ENCODE measurements around the gene SLC13A5. TPM values are rescaled to one million over a fixed set of nuclear protein-coding genes. Genes with fewer than 3 reads are reported as not detected.

The SLC13A5 gene
- total RNA-seq, 8 experiments from 2014 or later: 0.07 to 0.73 (median 0.17) TPM; not detected in 1

GRCh38 chr17:6729531-6729930 is 16.4 kb upstream of the SLC13A5 start:
- no peak for ATAC-seq (replicated peaks in 6 of 8)
- no peak overlapping the region for H3K27ac ChIP-seq
- in situ Hi-C loops (cut with MboI; ENCODE audit: low pct_unique_long_range_greater_than_20kb in 2 of 9, low sequenced_read_pairs in 9 of 9, unreplicated experiment in 9 of 9): no loop called here
- H3K4me1 ChIP-seq (replicated peaks in 1 of 2): no peaks in the 10 kb centered on the region
- H3K4me3 ChIP-seq: no peak overlapping the region
- 0 to 88% (median 78%) methylated on average over 1 to 4 of the region's 4 CpGs; no CpG with 5 or more reads in 7 of the 10 experiments for WGBS, 10 experiments

GRCh38 chr17:6724009-6724408 is 10.8 kb upstream of the SLC13A5 start:
- in situ Hi-C loops (cut with MboI; ENCODE audit: low pct_unique_long_range_greater_than_20kb in 2 of 9, low sequenced_read_pairs in 9 of 9, unreplicated experiment in 9 of 9): no loop called here
- Histone ChIP-seq H3K4me1 (replicated peaks in 1 of 2) (no peaks in the 10 kb centered on the region), H3K4me3 (no peak overlapping the region), H3K27ac (no peak overlapping the region)
- whole genome bisulfite sequencing, 10 experiments: 52 to 100% (median 71%) methylated on average over 1 to 4 of the region's 5 CpGs
- no peak for ATAC-seq (replicated peaks in 6 of 8)

- in situ Hi-C loops (cut with MboI; ENCODE audit: low pct_unique_long_range_greater_than_20kb in 2 of 9, low sequenced_read_pairs in 9 of 9, unreplicated experiment in 9 of 9): no loop called here
Measured at GRCh38 chr17:6721744-6722143, 8.6 kb upstream of the SLC13A5 start.

GRCh38 chr17:6716736-6717135 is 3.6 kb upstream of the SLC13A5 start:
- no peak overlapping the region for H3K27ac ChIP-seq
- ATAC-seq (replicated peaks in 6 of 8): no peak
- 66 to 92% (median 82%) methylated on average over 1 to 2 of the region's 2 CpGs; no CpG with 5 or more reads in 1 of the 10 experiments for WGBS, 10 experiments
- in situ Hi-C loops (cut with MboI; ENCODE audit: low pct_unique_long_range_greater_than_20kb in 2 of 9, low sequenced_read_pairs in 9 of 9, unreplicated experiment in 9 of 9): no loop called here
- no peaks in the 10 kb centered on the region for H3K4me1 ChIP-seq (replicated peaks in 1 of 2)
- H3K4me3 ChIP-seq: no peak overlapping the region

More at GRCh38 chr17:6721744-6722143, 8.6 kb upstream of the SLC13A5 start:
- Histone ChIP-seq H3K4me3 (no peak overlapping the region), H3K4me1 (replicated peaks in 1 of 2) (no peaks in the 10 kb centered on the region), H3K27ac (no peak overlapping the region)
- WGBS, 10 experiments: 34 to 100% (median 55%) methylated on average over 1 to 5 of the region's 5 CpGs; no CpG with 5 or more reads in 2 of the 10 experiments
- no peak for ATAC-seq (replicated peaks in 6 of 8)

- no peaks in the 10 kb centered on the region for H3K4me1 ChIP-seq (replicated peaks in 1 of 2)
- ATAC-seq (replicated peaks in 6 of 8): no peak
- H3K4me3 ChIP-seq: no peak overlapping the region
- no peak overlapping the region for H3K27ac ChIP-seq
- 45 to 100% (median 83%) methylated on average over 1 to 7 of the region's 7 CpGs for WGBS, 10 experiments
- in situ Hi-C loops (cut with MboI; ENCODE audit: low pct_unique_long_range_greater_than_20kb in 2 of 9, low sequenced_read_pairs in 9 of 9, unreplicated experiment in 9 of 9): no loop called here
Measured at GRCh38 chr17:6714315-6714874, 1.2 kb upstream of the SLC13A5 start.

- H3K4me3 ChIP-seq: peak overlapping the region in 4 of 5 donors; percentile 12 to 31 (median 26)
- in situ Hi-C loops (cut with MboI; ENCODE audit: low pct_unique_long_range_greater_than_20kb in 2 of 9, low sequenced_read_pairs in 9 of 9, unreplicated experiment in 9 of 9): no loop called here
- WGBS, 10 experiments: 20% methylated on average over 5 of the region's 29 CpGs; no CpG with 5 or more reads in 9 of the 10 experiments
- H3K27ac ChIP-seq: no peak overlapping the region
- H3K4me1 ChIP-seq (replicated peaks in 1 of 2): no peaks in the 10 kb centered on the region
- peak in 5 of 8 experiments; percentile 27 to 63 (median 56) for ATAC-seq (replicated peaks in 6 of 8)
Measured at GRCh38 chr17:6713918-6714271, 726 bp upstream of the SLC13A5 start.

GRCh38 chr17:6712854-6713129 is 377 bp downstream of the SLC13A5 start:
- H3K27ac ChIP-seq: no peak overlapping the region
- 0 to 30% (median 10%) methylated on average over 2 to 12 of the region's 14 CpGs; no CpG with 5 or more reads in 5 of the 10 experiments for WGBS, 10 experiments
- H3K4me1 ChIP-seq (replicated peaks in 1 of 2): no peaks in the 10 kb centered on the region
- H3K4me3 ChIP-seq: peak overlapping the region in 2 of 5 donors; percentile 27 to 31
- in situ Hi-C loops (cut with MboI; ENCODE audit: low pct_unique_long_range_greater_than_20kb in 2 of 9, low sequenced_read_pairs in 9 of 9, unreplicated experiment in 9 of 9): no loop called here
- ATAC-seq (replicated peaks in 6 of 8): peak in 1 of 8 experiments; percentile 5

GRCh38 chr17:6712058-6712853 is 913 bp downstream of the SLC13A5 start:
- in situ Hi-C loops (cut with MboI; ENCODE audit: low pct_unique_long_range_greater_than_20kb in 2 of 9, low sequenced_read_pairs in 9 of 9, unreplicated experiment in 9 of 9): no loop called here
- H3K27ac ChIP-seq: no peak overlapping the region
- H3K4me3 ChIP-seq: no peak overlapping the region
- WGBS, 10 experiments: 20 to 41% (median 35%) methylated on average over 1 to 7 of the region's 11 CpGs; no CpG with 5 or more reads in 5 of the 10 experiments
- peak in 2 of 8 experiments; percentile 15 to 17 for ATAC-seq (replicated peaks in 6 of 8)
- no peaks in the 10 kb centered on the region for H3K4me1 ChIP-seq (replicated peaks in 1 of 2)

- 0 to 80% (median 61%) methylated on average over 1 to 2 of the region's 2 CpGs; no CpG with 5 or more reads in 7 of the 10 experiments for WGBS, 10 experiments
- ATAC-seq (replicated peaks in 6 of 8): no peak
- Histone ChIP-seq H3K4me1 (replicated peaks in 1 of 2) (no peaks in the 10 kb centered on the region), H3K4me3 (no peak overlapping the region), H3K27ac (no peak overlapping the region)
- in situ Hi-C loops (cut with MboI; ENCODE audit: low pct_unique_long_range_greater_than_20kb in 2 of 9, low sequenced_read_pairs in 9 of 9, unreplicated experiment in 9 of 9): no loop called here
Measured at GRCh38 chr17:6711681-6712057, 1.5 kb downstream of the SLC13A5 start.

- Histone ChIP-seq H3K4me1 (replicated peaks in 1 of 2) (no peaks in the 10 kb centered on the region), H3K27ac (no peak overlapping the region), H3K4me3 (no peak overlapping the region)
- in situ Hi-C loops (cut with MboI; ENCODE audit: low pct_unique_long_range_greater_than_20kb in 2 of 9, low sequenced_read_pairs in 9 of 9, unreplicated experiment in 9 of 9): no loop called here
- no peak for ATAC-seq (replicated peaks in 6 of 8)
- 11 to 71% (median 60%) methylated on average over 1 to 7 of the region's 7 CpGs; no CpG with 5 or more reads in 5 of the 10 experiments for WGBS, 10 experiments
Measured at GRCh38 chr17:6711081-6711674, 2.0 kb downstream of the SLC13A5 start.

- H3K27ac ChIP-seq: no peak overlapping the region
- no peaks in the 10 kb centered on the region for H3K4me1 ChIP-seq (replicated peaks in 1 of 2)
- H3K4me3 ChIP-seq: no peak overlapping the region
- in situ Hi-C loops (cut with MboI; ENCODE audit: low pct_unique_long_range_greater_than_20kb in 2 of 9, low sequenced_read_pairs in 9 of 9, unreplicated experiment in 9 of 9): no loop called here
- ATAC-seq (replicated peaks in 6 of 8): no peak
- 27 to 90% (median 80%) methylated on average over 2 to 11 of the region's 11 CpGs; no CpG with 5 or more reads in 1 of the 10 experiments for WGBS, 10 experiments
Measured at GRCh38 chr17:6710317-6710716, 2.9 kb downstream of the SLC13A5 start.

GRCh38 chr17:6708357-6708961 is 4.7 kb downstream of the SLC13A5 start:
- H3K4me1 ChIP-seq (replicated peaks in 1 of 2): no peaks in the 10 kb centered on the region
- WGBS, 10 experiments: 56 to 95% (median 71%) methylated on average over 3 to 9 of the region's 12 CpGs; no CpG with 5 or more reads in 2 of the 10 experiments
- H3K27ac ChIP-seq: no peak overlapping the region
- in situ Hi-C loops (cut with MboI; ENCODE audit: low pct_unique_long_range_greater_than_20kb in 2 of 9, low sequenced_read_pairs in 9 of 9, unreplicated experiment in 9 of 9): no loop called here
- ATAC-seq (replicated peaks in 6 of 8): no peak
- H3K4me3 ChIP-seq: no peak overlapping the region

- Histone ChIP-seq H3K27ac (no peak overlapping the region), H3K4me1 (replicated peaks in 1 of 2) (no peaks in the 10 kb centered on the region), H3K4me3 (no peak overlapping the region)
- in situ Hi-C loops (cut with MboI; ENCODE audit: low pct_unique_long_range_greater_than_20kb in 2 of 9, low sequenced_read_pairs in 9 of 9, unreplicated experiment in 9 of 9): no loop called here
- no peak for ATAC-seq (replicated peaks in 6 of 8)
- 52 to 100% (median 70%) methylated on average over 1 to 4 of the region's 8 CpGs; no CpG with 5 or more reads in 6 of the 10 experiments for WGBS, 10 experiments
Measured at GRCh38 chr17:6706996-6707395, 6.2 kb downstream of the SLC13A5 start.

Data from motor neuron (in vitro differentiated cells).